GM18511 (cell line): Measurements from ENCODE around the gene IGFLR1.

ENCODE experiments used
- ATAC-seq: cut with Tn5 transposase; IDR thresholded peaks from one replicate; pipeline ENCODE4 v1.9.1; 2021; ENCODE audit warnings: mild to moderate bottlenecking, moderate library complexity; ENCODE audit not compliant: unreplicated experiment

Gene IGFLR1

DNA sequence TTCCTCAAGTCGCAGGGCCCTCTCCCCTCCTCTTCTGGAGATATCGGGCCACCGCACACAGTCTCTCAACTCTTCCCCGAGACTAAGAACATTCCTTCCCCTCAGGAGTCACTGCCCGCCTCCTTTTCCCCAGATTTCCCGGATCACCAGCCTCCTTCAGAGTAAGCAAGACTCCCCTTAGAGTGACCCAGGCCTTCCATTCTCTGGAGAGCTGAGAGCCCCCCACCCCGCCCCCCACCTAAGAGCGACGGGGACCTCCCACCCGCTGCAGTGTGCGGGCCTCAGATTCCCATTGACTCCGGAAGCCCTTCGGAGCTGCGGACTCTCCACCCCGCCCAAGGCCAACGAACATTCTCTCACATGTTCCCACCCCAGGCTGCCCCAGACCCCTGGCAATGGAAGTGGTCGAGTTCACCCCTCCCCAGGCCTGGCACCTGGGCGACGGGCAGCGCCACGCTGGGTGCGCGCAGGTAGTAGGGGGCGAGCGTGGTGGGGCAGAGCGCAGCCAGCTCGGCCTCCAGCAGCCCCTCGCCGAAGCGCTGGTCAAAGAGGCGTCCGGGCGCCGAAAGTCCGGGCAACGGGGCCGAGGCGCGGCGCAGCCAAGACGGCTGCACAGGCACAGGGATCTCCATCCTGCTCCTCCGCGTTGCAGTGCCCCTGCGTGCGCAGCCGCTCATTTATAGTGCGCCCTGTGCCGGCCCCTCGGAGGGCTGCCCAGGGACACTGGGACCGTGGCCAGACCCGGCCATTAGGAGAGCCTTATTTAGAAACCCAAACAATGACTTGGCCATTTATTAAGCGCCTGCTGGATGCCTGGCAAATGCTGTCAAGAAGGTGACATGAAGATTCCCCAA lies 14.4 kb upstream of the IGFLR1 start, which contains the start of gene HSPB6:
HSPB6 (minus strand) TSS at position 653 of the 854 bp plus-strand sequence; CDS start at position 632, 21 bp downstream.
- no peak for ATAC-seq

DNA sequence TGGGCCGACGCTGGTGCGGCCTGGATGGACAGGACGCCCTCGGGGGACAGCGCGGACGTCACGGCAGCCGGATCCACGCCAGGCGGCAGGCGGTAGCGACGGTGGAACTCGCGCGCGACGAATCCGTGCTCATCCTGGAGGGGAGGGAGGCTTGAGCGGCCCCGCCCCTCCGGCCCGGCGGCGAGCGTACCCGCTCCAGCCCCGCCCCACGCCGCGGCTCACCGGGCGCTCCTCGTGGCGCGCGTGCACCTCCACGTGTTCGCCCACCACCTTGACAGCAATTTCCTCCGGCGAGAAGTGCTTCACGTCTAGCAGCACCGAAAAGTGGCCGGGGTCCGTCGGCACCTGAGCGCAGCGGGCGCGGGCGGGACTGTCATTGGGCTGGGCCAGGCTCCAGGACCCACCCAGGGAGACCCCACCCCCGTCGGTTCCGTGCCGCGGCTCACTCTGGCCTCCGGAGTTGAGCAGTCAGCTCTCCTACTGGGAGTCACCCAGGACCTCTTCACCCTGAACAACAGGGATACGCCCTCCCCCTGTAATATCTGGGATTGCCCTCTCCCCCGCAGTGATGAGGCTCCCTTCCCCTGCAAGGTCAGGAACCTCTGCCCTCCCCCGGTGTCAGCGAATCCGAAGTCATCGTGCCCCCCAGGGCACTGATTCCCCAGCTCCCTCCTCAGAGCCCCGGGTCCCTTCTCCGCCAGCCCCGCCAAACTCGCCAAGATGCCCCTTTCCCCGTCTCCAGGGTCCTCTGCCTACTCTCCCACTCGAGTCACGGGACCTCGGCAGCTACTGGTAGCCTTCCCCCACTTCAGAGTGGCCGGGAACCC lies 13.5 kb upstream of the IGFLR1 start:
- no peak for ATAC-seq

DNA sequence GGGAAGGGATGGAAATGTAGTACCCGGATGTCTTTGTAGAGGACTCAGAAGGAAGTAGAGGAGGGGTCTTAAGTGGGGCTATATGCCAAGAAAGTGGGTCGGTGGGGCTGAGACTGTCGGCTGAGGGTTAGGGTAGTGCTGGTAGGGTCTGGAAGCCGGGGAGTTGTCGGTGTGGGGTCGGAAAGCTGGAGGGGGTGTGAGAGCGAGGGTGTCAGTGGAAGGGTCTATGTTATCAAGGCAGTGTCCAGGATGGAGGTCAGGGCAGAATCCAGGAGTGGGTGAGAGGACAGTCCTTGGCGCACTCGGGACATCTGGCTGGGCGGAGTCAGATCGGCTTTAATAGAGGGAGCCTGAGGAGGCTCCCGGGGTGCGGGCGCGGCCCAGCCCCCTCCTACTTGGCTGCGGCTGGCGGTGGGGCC lies 12.9 kb upstream of the IGFLR1 start:
- no peak for ATAC-seq

DNA sequence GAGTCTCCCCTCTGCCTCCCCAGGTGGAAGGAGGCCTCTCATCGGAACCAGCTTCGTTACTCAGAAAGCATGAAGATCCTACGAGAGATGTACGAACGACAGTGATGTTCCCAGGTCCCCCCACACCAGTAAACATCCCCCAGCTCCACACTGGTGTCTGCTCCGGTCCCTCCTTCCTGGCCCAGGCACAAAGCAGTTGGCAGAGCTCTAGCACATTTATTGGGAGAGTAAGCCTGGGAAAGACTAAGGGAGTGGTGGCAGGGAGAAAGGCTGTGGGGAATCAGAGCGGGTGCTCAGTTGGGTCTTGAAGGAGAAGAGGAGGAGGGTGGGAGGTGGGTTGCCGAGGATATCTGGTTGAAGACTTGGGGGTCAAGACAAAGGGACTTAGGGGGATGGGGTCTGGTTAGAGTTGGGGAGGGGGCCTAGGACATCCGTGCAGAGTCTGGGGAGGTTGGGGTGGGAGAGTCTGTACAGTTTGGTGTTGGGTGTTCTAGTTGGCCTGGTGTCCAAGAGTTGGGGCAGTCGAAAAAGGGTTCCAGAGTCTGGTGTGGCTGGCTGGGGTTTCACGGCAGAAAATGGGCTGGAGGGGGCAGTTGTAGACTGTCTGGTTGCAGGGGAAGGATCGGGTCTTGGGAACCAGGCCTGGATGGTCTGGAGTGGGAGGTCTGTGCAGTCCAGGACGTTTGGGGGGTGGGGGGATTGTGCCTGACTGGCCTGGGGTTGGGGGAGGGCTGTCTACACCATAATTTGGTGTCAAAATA lies 12.3 kb upstream of the IGFLR1 start:
- no peak for ATAC-seq

DNA sequence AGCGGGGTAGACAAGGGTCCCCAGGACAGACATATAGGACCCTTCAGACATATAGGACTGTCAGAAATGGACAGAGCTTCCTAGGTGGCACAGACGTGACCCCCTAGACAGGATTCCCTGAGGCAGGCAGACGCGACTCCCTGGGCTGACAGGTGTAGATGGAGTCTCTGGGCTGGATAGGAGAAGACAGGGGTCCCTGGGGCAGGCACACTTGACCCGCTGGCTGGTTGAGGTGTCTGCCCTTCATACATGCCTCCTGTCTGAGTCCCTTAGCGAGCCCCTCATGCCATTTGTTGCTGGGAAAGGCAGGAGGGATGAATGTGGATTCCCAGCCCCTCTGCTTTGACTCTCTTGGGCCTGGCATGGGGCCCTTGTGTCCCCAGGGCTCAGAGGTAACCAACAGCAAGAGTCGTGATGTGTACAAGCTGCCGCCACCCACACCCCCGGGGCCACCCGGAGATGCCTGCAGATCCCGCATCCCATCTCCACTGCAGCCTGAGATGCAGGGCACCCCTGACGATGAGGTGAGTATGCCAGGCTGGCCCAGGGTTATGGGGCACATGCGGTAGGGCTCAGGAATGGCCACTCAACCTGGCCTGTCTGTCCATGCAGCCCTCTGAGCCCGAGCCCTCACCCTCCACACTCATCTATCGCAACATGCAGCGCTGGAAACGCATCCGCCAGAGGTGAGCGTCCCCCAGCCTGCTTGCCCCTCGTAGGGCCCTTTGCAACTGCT lies 11.6 kb upstream of the IGFLR1 start:
- ATAC-seq: no peak

DNA sequence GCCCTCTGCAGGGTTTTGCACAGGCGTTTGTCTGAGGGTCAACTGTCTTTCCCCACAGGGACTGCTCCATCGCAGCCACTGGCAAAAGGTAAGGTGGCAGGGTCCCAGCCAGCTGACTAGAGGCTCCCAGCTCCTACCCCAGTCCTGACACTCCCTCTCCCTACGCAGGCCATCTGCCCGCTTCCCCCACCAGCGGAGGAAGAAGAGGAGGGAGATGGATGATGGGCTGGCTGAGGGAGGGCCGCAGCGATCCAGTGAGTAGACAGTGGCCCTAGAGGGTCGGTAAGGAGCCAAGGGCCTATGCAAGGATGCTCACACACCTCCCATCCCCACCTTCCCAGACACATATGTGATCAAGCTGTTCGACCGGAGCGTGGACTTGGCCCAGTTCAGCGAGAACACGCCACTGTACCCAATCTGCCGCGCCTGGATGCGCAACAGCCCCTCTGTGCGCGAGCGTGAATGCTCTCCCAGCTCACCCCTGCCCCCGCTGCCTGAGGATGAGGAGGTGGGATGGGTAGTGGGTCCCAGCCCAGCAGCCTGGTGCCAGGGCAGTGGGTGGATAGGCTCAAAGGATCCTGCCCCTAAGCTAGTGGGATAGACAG lies 10.6 kb upstream of the IGFLR1 start:
- ATAC-seq: no peak

DNA sequence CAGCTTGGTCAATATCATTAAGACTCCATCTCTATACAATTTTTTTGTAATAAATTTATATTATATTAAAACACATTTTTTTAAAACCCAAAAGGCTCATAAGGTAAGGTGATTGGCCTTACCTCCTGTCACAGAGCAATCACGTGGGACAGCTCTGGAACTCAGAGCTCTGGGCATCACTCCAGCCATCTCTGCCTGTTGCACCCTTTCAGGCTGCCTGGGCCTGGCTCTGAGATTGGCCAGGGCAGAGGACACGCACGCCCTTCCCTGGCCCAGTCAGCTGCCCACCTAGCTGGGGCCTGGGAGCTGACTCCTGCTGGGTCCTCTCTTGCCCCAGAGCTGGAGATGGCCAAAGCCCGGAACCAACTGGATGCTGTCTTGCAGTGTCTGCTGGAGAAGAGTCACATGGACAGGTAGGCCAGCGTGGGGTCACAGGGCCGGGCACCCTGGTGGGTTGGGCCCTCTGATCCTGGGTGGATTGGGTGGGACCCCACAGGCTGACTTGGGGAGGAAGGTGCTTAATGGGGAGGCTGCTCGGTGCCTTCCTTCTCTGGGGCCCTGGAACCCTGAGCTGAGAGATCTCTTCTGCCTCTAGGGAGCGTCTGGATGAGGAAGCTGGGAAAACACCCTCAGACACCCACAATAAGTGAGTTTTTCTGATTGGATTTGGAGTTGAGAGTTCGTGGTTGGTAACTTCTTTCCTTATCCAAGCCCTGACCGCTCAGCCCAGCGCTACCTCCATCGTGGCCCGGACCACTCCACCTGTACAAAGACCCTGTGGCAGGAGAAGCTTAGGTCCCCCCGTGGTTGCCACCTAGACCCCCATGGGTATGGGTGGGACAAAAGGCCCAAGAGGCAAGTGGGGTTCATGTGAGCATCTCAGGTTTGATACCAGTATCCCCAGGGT lies 9.8 kb upstream of the IGFLR1 start:
- no peak for ATAC-seq

DNA sequence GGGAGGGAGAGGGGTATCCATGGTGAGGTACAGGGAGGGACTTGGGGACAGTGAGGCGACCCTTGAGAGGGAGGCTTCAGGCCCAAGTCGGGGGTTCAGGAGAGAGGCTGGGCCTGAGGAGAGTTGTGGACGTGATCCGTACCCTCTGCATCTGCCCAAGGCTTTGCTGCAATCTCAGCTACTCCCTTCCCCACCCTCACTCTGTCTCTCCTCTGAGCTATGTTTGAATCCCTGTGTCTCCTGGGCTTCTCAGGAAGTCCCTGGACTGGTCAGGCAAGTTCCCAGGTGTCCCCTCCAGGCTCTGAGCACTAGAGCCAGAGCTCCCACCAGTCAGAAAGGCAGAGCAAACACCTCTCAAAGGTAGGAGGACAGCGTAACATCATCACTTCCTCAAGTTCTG lies 7.9 kb upstream of the IGFLR1 start:
- ATAC-seq: no peak

DNA sequence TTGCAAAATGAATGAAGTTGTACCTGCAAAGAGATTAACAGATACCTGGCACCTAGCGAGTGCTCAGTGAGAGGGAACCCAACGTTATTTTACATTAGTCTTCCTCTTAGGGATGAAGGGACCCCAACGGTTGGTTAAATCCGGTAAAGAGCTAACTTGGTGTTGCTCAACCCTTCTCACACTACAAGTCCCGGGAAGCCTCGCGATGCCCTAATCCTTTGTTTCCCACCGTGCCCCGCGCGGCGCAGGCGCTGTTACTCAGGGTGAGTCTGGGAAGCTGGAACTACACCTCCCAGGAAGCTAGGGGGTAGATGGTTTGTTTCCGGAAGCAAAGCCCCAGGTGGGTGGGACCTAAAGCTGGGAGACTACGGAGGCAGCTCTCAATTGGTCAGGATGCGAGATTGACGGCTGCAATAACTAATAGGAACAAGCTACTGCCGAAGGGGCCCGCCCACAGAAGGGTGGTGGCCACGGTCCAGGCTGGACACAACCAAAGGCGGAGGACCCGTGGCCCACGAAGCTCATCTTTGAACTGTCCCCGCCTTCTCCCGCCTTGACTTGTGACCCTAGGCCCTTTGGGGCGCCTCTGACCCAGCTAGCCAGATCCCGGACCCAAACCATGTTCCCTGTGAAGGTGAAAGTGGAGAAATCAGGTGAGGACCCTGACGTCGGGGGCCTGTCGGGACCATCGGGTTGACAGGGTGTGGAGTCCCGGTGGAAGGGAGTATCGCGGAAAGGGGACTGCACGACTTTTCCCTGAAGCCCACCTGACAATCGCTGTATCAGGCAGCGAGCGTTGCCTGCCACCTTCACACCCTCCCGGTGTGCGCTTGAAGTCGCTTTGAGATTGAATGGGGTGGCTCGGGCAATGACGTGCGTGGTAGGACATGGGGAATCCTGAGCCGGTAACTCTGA lies 6.1 kb upstream of the IGFLR1 start, which contains the start of gene LIN37:
LIN37 (plus strand) TSS at position 471 of the 915 bp plus-strand sequence; CDS start at position 620, 149 bp downstream.
- ATAC-seq: peak; percentile 75

DNA sequence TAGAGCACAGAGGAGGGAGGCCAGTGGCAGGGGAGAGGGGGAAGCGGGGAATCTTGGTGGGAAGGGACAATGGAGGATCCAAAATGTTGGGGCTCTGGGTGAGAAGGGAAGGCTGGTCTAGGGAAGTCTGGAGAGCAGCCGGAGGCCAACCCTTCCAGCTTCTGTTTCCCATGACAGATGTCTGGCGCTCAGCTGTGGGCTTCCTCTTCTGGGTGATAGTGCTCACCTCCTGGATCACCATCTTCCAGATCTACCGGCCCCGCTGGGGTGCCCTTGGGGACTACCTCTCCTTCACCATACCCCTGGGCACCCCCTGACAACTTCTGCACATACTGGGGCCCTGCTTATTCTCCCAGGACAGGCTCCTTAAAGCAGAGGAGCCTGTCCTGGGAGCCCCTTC lies 4.3 kb upstream of the IGFLR1 start:
- no peak for ATAC-seq

DNA sequence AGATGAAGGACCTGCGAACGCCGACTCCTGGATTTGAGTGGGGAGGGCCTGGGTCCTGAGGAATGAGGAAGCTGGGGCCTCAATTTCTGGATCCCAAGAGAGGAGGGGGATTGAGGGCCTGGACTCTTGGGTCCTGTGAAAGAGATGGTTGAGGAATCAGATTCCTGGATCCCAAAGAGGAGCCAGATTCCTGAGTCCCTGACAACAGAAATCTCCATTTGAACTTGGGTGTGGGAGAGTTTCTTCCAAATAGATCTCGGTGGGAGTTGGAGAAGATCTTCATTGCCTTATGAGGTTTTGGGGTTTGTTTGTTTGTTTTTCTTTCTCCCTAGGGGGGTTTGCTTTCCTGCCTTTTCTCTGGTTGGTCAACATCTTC lies 3.8 kb upstream of the IGFLR1 start:
- ATAC-seq: no peak

DNA sequence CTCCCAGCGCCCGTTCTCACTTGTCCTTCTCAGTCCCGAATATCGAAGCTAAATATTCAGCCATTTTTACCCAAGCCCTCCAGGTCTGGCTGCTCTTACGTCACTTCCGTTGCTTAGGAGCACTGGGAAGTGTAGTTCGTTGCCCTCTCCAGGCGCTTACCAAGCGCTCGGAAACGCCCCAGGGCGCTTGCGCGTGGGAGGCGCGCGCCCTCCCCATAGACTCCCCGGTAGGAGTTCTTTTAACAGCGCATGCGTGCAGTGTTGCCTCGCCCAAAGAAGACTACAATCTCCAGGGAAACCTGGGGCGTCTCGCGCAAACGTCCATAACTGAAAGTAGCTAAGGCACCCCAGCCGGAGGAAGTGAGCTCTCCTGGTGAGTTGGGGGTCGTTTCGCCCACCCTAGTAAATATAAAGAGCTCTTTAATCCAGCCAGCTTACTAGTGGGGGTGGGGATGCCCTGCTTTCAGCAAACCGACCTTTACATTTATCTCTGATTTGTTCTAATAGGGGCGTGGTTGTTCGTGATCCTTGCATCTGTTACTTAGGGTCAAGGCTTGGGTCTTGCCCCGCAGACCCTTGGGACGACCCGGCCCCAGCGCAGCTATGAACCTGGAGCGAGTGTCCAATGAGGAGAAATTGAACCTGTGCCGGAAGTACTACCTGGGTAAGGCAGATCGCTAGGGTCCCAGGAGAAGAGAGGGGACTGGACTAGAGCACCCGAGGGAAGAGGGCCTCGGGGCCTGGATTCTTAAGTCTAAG lies 3.3 kb upstream of the IGFLR1 start, which contains the start of the genes PSENEN and U2AF1L4:
PSENEN (plus strand) TSS at position 324 of the 759 bp plus-strand sequence; CDS start at position 604, 280 bp downstream.
U2AF1L4 (minus strand) TSS at position 91 of the 759 bp plus-strand sequence; CDS start at position 64, 27 bp downstream.
- ATAC-seq: peak; percentile 45

DNA sequence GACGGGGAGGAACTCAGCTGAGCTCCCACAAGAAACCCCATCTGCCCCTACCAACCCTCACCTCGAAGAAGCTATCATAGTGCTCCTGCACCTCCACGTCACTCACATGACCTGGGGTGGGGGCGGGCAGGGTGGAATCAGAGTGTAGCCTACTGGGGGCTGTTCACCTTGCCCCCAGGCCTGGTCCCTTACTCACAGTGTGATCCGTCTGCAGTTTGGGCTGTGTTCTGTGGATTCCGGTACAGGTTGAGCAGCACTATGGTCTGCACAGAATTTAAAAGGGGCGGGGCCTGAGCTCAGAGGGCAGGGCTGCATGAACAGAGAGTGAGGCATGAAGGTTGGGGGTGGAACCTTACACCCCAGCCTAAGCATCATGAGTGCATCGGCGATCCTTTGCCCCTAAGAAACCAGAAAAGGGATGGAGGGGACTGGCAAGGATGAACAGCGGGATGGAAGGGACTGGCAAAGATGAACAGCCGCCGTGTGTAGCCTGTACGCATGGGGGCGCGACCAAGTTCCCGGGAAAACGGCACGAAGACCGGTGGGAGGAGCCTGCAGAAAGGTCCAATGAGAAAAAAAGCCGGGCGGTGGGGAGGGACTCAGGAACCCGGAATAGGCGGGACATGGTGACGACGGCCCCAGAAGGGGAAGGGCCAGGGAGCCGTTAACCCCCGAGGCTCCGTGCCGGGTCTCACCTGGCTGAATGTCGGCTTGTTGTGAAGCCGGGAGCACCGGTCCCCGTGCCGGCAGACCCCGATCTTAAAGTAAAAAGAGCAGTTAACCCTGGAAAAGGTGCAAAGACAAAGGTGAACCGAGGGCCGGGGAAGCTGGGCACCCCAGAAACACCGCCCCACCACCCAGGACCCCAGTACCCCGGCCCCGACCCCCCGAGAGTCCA lies 2.4 kb upstream of the IGFLR1 start:
- peak; percentile 43 for ATAC-seq

DNA sequence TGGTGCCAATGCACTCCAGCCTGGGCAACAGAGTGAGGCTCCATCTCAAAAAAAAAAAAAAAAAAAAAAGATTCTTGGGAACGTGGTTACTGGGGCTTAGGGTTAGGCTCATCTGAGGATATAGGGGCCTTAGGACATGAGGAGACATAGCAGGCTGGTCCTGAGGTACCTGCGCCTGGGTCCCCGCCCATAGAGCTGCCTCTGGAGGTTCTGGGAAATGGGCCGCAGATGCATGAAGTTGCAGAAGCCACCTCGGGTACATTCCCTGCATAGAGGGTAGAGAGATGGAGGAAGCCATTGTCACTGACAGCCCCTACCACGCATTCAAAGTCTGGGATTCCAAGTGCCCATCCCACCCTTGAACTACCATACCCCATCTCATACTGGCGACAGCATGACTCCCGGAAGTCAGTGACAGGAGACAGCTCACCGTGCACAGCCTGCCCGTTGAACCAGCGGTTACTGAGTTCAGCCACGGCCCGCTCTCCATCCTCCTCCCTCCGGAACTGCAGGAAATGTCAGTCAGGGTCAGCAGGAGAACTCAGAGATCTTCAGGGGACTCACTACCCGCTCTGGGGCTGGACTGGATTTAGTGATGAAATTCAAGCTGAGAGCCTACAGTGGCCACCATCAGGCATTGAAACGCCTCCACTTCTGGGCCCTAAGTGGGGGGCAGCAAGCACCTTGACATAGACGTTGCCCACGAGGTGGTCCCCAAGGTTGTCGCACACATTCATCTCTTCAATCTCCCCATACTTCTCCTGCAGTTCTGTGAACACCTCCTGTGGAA lies 1.6 kb upstream of the IGFLR1 start:
- ATAC-seq: no peak

DNA sequence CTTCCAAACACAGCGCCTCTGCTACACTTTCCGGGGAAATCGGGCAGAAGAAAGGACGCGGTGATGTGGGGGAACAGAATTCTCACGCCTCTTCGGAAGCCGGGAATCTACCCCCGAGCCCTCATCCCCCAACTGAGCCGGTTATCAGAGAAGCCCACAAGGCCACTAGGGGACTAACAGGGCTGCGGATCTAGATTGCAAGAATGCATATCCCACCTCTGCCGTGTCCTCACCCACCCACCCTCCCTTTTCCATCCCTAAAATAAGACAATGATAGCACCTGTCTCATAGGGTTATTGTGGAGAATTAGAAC lies 1.1 kb downstream of the IGFLR1 start:
- no peak for ATAC-seq
